Caki2 (cell line): Measurements from ENCODE around the gene VSIG4. TPM values are rescaled to one million over a fixed set of nuclear protein-coding genes. Genes with fewer than 3 reads are reported as not detected.
A peak's percentile ranks its signal among the peaks of the same experiment; 100 is the strongest.
"Not testable (repeated sequence)": the region's sequence is repeated elsewhere in the genome, so short reads cannot be mapped to it uniquely, and the experiment has no call there.

Experiments used
- DNase-seq: peaks from one replicate; pipeline ENCODE4 v3.0.0-alpha.2; 2015; ENCODE audit warnings: low read depth
- in situ Hi-C: cut with HindIII; loops from 2 replicates; pipeline ENCODE4 v1.10.0; 2016; ENCODE audit warnings: low sequenced_read_pairs, low pct_unique_long_range_greater_than_20kb, mixed read lengths
- total RNA-seq: library from RNA; depleted of rRNA; stranded (reverse); fragments of >200 nt; shearing (Covaris generic); gene quantifications from 2 replicates; pipeline ENCODE4 v1.2.3, GENCODE V29; 2014; ENCODE audit warnings: low replicate concordance; rRNA removed

Gene VSIG4
- total RNA-seq, 1 experiment from 2014 or later: not detected

DNA sequence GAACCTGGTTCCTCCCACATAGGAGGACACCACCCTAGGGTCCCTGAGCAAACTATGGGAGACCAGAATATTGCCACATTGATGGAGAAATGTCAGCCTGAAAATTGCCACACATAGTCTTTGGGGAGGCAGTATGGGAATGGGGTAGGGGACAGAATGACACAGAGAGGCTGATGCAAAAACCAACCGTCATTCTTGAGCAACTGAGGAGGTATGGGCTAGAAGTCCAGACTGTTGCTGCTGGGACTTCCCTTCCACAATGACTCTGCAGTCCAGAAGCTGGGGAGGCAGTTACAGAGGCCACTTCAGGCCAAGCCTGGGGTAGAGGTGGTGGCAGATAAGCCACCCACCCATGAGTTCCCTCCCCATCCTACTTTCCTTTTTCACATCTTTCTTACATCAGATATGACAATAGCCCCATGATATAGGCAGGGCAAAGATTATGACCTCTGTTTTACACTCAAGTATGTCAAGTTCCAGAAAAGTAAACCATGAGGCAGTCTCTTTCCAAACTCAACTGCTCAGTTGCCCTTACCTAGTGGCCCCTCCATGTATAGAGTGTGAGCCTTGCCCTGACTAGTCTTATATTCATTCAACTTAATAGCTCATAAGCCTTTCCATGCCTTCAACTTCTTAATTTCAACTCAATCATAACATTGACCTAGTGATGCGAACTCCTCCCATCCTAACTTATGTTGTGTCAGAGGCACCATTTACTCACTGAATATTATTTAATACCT lies 41.7 kb downstream of the VSIG4 start:
- in situ Hi-C loops: no loop called here
- no peak for DNase-seq

DNA sequence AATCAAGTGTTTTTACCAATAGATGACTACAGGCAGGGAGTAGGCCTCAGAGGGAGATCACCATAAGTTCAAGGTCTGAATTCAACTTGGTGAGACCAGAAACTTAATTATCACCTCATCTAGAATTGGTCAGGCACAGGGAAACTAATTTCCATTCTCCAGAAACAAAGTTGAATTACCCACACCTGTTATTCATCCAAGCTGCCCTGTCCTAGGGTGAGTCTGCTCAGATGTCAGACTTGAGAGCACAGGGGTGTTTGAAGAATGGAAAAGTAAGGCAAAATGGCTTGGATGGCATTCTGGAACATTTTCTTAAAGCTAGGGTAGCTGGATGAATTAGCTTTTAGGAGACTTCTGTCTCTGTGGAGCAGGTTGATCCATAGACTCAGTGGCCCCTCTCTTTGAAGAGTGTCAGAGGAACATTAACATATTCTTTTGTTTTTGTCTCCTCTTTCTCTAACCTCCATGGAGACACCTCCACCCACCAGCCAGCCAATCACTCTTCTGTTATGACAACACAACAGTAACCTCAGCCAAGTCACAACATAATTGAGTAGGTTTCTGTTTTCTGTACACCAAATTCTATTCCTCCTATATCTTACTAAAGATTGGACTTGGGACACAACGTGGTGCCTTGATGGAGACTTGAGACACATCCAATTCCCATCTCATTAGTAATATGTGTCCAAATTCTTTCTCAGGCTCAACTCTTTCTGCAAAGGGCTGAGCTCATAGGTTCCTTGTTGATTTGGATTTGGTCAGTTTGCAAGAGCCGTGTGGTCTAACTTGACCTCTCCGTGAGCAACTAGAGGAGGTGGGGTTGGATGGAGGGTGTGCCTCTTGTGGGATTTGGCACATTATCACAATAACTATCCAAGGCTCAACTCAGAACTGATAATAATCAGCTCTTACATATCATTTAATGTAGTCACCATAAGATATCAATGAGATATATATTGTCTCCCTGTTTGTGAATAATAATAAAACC lies 45.1 kb downstream of the VSIG4 start:
- no peak for DNase-seq
- in situ Hi-C loops: no loop called here

DNA sequence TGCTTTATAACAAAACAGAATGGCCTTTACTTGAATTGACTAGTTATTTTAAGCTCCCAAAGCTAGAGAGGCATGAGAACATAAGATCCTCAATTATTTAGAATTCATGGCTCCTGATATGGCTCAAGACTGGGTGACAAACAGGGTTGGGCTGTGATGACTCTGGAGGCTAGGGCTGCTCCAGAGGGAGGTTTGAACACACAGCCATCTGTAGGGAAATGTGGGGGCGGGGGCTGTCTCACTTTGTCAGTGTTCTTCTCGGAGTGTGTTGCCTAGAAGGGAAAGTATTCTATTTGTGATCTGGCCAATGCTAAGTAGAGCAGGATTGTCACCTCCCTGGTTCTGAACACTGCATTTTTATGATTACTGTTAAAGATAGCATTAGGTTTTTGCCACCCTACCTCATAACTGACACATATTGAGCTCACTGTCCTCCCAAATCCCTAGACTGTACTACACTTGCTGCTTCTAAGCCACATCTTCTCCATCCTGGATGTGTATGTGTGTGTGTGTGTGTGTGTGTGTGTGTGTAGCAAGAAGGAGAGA lies 45.9 kb downstream of the VSIG4 start:
- DNase-seq: no peak
- in situ Hi-C loops: no loop called here

DNA sequence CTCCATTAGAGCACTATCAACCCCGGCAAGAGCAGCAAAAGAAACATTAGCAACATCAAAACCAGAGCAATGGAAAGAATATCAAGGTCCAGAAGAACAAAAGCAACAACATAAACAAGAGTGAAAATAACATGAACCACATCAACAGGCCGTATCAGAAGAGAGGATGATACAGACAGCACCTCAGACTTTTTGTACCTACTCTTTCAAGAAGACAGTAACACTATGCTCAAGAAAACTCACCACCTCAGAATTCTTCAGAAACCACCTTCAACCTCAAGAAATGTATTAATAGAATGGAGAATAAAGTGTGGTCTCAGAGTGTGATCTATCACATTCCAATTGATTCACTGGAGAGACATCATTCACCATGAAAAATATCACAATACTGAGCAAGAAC lies 46.5 kb downstream of the VSIG4 start:
- in situ Hi-C loops: no loop called here
- DNase-seq: no peak

DNA sequence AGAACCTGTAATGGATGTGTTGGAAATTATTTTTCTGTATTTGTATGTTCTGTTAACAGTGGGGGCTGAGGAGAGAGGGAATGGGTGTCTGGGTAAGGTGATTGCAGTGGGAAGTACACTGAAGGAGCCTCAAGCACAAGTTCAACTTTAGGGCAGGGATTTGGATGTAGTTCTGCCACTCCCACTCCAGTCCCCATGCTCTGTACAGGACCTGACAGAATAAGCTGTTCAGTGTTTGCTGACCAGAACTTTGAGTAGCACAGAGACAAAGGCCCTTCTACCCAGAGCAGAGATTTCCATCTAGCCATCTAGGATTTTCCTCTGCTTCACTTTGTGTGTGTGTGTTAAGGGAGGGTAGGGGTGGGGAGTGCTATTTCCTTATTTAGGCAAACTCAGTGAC lies 49.2 kb downstream of the VSIG4 start:
- DNase-seq: no peak
- in situ Hi-C loops: no loop called here

DNA sequence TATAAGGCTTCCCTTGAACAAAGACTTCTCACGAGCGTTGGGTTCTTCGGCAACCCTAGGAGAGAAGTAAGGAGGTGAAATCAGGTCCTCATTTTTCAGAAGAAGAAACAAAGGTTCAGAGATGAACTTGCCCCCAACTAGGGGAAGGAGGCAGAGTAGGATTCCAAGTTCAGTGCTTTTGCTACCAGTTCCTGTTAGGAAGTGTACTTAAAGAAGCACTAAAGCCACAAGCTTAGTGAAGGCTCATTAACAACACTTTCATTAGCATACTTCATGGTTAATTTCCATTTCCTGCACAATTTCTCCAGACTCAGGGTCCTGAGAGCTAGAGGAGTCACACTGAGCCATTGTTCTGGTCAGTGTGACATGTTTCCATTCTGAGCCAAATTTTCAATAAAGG lies 52.1 kb downstream of the VSIG4 start:
- DNase-seq: no peak
- in situ Hi-C loops: no loop called here

DNA sequence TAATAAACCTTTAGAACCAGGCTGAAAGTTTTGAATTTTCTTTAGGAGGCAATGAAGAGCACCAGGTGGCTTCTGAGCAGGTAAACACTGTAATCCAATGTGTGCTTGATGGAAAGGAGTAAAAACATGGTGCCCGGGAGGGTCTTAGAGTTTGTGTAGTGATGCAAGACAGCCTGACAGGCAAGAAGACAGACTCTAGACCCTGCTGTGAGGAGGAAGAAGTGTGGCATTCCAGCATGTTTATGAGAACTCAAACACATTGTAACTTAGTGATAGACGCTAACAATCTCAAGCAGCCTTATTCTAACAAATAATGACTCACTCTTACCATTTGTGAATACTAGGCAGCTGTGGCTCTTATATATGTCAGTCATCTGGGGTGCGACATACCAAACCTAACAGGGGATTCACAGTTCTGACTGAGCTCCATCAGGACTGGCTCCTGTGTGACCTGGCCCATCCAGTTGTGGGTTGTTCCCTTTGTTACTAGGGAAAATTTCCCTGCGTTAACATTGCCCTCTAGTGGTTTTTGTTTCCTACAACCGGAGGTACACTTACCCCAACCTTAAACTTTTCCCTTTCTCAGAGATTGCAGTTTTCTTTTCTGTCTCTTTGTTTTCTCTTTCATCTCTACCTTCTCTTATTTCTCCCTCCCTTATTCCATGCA lies 53.8 kb downstream of the VSIG4 start:
- in situ Hi-C loops: no loop called here
- peak; percentile 22 for DNase-seq

DNA sequence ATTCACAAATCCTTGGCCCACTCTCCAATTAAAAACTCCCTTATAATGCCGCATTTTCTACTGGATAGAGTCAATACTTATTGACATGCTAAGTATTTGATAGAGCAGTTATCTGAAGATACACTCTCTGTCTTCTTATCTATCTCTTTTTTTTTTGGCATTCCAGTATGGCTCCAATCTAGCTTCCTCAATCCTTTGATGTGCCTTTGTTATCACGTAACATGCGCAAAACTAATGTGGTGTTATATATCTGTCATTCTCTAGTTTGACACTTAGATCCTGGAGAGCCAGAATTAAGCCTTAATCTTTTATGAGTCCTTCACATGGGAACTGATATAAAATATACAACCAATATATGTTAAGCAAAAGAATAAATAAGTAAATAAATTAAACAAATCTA lies 54.7 kb downstream of the VSIG4 start:
- DNase-seq: no peak
- in situ Hi-C loops: no loop called here

DNA sequence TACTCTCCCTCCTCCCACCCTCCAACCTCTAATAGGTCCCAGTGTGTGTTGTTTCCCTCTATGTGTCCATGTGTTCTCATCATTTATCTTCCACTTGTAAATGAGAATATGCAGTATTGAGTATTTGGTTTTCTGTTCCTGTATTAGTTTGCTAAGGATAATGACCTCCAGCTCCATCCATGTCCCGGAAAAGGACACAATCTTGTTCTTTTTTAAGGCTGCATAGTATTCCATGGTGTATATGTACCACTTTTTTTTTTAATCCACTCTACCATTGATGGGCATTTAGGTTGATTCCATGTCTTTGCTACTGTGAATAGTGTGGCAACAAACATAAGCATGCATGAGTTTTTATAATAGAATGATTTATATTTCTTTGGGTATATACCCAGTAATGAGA lies 62.7 kb downstream of the VSIG4 start:
- DNase-seq, in situ Hi-C loops: not testable (repeated sequence)

DNA sequence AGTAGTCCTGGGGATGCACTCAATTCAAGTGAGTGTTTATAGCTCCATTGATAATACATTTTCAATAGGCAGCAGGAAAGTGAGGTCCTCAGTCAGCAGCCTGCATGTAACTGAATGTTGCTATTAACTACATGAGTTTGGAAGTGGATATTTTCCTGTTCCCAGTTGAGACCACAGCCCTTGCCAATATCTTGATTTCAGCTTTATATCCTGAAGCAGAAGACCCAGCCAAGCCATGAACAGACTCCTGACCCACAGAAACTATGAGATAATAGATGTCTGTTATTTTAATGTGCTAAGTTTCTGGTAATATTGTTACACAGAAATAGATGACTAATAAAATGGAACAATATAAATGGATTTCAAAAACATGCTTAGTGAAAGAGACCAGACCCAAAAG lies 63.7 kb downstream of the VSIG4 start:
- in situ Hi-C loops: no loop called here
- no peak for DNase-seq

DNA sequence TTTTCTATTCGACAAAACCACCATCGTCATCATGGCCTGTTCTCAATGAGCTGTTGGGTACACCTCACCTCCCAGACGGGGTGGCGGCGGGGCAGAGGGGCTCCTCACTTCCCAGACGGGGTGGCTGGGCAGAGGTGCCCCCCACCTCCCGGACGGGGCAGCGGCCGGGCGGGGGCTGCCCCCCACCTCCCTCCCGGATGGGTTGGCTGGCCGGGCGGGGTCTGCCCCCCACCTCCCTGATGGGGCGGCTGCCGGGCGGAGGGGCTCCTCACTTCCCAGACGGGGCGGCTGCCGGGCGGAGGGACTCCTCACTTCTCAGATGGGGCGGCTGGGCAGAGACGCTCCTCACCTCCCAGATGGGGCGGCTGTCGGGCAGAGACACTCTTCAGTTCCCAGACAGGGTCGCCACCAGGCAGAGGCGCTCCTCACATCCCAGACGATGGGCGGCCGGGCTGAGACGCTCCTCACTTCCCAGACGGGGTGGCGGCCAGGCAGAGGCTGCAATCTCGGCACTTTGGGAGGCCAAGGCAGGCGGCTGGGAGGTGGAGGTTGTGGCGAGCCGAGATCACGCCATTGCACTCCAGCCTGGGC lies 64.6 kb downstream of the VSIG4 start:
- in situ Hi-C loops, DNase-seq: not testable (repeated sequence)

Other genes with a start within 250 kb of the VSIG4 start
- gene HEPH, start 124.2 kb upstream of the VSIG4 start, total RNA-seq: not detected in 2 replicates